Endothelial cell (in vitro differentiated cells): ENCODE measurements around the gene IQSEC1. TPM values are rescaled to one million over a fixed set of nuclear protein-coding genes. Genes with fewer than 3 reads are reported as not detected.

ENCODE experiments used
- DNase-seq: peaks from one replicate; pipeline ENCODE4 v3.0.0; 2021; ENCODE audit warnings: low spot score
- H3K27ac Mint-ChIP-seq: one replicate; pipeline ENCODE4 v1.8.0; 2021; ENCODE audit warnings: mixed read lengths, inconsistent platforms; ENCODE audit not compliant: unreplicated experiment
- H3K27me3 Mint-ChIP-seq: one replicate; pipeline ENCODE4 v1.8.0; 2021; ENCODE audit warnings: mild to moderate bottlenecking, moderate library complexity, mixed read lengths, inconsistent platforms; ENCODE audit not compliant: unreplicated experiment
- H3K36me3 Mint-ChIP-seq: one replicate; pipeline ENCODE4 v1.8.0; 2021; ENCODE audit warnings: mild to moderate bottlenecking, low read depth, mixed read lengths, inconsistent platforms; ENCODE audit not compliant: unreplicated experiment
- H3K4me1 Mint-ChIP-seq: one replicate; pipeline ENCODE4 v1.8.0; 2021; ENCODE audit warnings: mild to moderate bottlenecking, mixed read lengths, inconsistent platforms; ENCODE audit not compliant: unreplicated experiment
- H3K4me3 Mint-ChIP-seq: one replicate; pipeline ENCODE4 v1.8.0; 2021; ENCODE audit warnings: mild to moderate bottlenecking, mixed read lengths, inconsistent platforms; ENCODE audit not compliant: unreplicated experiment
- H3K9me3 Mint-ChIP-seq: one replicate; pipeline ENCODE4 v1.8.0; 2021; ENCODE audit warnings: mixed read lengths, inconsistent platforms; ENCODE audit not compliant: unreplicated experiment
- total RNA-seq: library from RNA; stranded (reverse); fragmentation: NEBNext Ultra II Directional; extraction: Animal tissue kit (Norgen Biotek cat#: 25700); gene quantifications from one replicate; pipeline ENCODE4 v1.2.1, GENCODE V29; 2021; ENCODE audit not compliant: unreplicated experiment
- TF ChIP-seq, protein P1 (sequence below): fragments of 200-600 bp; sonication (generic); IDR thresholded peaks from one replicate; pipeline ENCODE4 v1.5.0; 2021; ENCODE audit warnings: antibody characterized with exemption; ENCODE audit not compliant: unreplicated experiment

Gene IQSEC1
- total RNA-seq, 1 donor from 2014 or later, result 75.3 TPM

DNA sequence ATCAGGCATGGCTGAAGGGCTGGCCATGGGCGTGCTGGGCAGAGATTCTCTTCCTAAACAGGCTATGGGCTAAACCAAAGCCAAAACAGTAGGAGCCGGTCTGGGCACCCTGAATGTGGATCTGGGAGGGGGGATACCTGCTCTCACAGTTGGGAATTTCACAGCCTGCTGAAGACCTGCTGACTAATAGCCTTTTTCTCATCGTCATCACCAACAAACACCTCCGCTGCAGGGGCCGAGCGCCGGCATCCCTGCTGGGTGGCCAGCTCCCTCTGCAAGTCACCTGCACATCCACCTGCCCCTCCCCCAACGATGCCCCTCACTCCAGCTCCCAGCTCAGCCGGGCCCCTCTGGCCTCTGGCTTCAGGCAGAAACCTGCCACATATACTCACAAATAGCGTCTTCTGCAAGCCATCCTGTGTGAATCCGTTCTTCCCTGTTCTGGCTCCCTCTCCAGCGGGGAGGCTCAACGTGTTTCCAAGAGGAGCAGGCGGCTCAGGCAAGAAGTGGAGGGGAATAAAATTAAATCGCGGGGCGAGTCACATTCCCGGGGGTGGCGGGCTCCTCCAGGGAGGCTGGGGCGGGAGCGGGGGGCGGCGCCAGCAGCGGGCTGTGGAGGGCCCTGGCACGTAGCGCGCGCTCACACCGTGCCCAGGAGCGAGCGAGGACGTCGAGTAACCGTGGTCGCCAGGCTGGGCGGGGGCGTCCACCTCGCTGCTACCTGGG, 466 bp downstream of the IQSEC1 start:
- H3K9me3 Mint-ChIP-seq, result peaks cover 7% of the 10 kb centered on the region
- TF ChIP-seq, protein P1, sequence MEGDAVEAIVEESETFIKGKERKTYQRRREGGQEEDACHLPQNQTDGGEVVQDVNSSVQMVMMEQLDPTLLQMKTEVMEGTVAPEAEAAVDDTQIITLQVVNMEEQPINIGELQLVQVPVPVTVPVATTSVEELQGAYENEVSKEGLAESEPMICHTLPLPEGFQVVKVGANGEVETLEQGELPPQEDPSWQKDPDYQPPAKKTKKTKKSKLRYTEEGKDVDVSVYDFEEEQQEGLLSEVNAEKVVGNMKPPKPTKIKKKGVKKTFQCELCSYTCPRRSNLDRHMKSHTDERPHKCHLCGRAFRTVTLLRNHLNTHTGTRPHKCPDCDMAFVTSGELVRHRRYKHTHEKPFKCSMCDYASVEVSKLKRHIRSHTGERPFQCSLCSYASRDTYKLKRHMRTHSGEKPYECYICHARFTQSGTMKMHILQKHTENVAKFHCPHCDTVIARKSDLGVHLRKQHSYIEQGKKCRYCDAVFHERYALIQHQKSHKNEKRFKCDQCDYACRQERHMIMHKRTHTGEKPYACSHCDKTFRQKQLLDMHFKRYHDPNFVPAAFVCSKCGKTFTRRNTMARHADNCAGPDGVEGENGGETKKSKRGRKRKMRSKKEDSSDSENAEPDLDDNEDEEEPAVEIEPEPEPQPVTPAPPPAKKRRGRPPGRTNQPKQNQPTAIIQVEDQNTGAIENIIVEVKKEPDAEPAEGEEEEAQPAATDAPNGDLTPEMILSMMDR, result no peak
- H3K27me3 Mint-ChIP-seq, result peaks cover 21% of the 10 kb centered on the region
- peaks cover 13% of the 10 kb centered on the region for H3K36me3 Mint-ChIP-seq
- H3K27ac Mint-ChIP-seq, result no peak overlapping the region
- peaks cover 32% of the 10 kb centered on the region for H3K4me1 Mint-ChIP-seq
- DNase-seq, result no peak
- no peak overlapping the region for H3K4me3 Mint-ChIP-seq

DNA sequence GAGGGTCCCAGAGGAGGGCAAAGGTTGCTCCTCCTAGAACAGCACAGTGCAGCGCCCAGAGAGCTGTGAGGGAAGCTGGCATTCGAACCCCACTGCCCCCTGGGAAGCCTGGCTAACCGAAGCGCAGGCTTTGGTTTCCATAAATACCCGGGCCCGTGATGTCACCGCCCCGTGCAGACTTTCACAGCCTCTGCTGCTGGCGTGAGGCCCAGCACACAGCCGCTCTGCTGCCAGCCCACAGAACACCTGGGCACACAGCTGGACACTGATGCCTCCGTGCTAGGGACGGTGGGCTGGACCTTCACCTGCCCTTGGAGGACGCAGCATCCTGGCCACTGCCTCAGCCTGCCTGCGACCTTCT, 1.0 kb downstream of the IQSEC1 start:
- no peak overlapping the region for H3K4me3 Mint-ChIP-seq

DNA sequence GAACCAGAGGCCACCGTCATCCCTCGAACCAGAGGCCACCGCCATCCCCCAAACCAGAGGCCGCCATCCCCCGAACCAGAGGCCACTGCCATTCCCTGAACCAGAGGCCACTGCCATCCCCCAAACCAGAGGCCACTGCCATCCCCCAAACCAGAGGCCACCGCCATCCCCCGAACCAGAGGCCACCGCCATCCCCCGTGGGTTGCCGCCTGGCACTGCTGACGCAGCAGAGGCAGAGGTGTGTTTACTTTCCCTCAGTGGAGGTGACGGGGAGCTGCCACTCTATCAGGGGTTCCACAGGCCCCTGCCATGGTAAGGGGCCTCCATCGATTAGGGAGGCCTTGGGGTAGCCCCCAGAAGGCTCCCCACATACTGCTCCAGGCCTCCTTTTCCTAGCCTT, 1.5 kb downstream of the IQSEC1 start:
- no peak for DNase-seq
- H3K9me3 Mint-ChIP-seq, result peaks cover 7% of the 10 kb centered on the region
- H3K27ac Mint-ChIP-seq, result no peak overlapping the region
- TF ChIP-seq, protein P1, result no peak
- H3K4me1 Mint-ChIP-seq, result peaks cover 32% of the 10 kb centered on the region
- peaks cover 21% of the 10 kb centered on the region for H3K27me3 Mint-ChIP-seq
- peaks cover 13% of the 10 kb centered on the region for H3K36me3 Mint-ChIP-seq
- H3K4me3 Mint-ChIP-seq, result no peak overlapping the region

More for the DNA sequence above, 1.0 kb downstream of the IQSEC1 start:
- Mint-ChIP-seq H3K27ac (no peak overlapping the region), H3K27me3 (peaks cover 21% of the 10 kb centered on the region), H3K9me3 (peaks cover 7% of the 10 kb centered on the region), H3K4me1 (peaks cover 32% of the 10 kb centered on the region), H3K36me3 (peaks cover 13% of the 10 kb centered on the region)
- TF ChIP-seq, protein P1, result no peak
- no peak for DNase-seq

DNA sequence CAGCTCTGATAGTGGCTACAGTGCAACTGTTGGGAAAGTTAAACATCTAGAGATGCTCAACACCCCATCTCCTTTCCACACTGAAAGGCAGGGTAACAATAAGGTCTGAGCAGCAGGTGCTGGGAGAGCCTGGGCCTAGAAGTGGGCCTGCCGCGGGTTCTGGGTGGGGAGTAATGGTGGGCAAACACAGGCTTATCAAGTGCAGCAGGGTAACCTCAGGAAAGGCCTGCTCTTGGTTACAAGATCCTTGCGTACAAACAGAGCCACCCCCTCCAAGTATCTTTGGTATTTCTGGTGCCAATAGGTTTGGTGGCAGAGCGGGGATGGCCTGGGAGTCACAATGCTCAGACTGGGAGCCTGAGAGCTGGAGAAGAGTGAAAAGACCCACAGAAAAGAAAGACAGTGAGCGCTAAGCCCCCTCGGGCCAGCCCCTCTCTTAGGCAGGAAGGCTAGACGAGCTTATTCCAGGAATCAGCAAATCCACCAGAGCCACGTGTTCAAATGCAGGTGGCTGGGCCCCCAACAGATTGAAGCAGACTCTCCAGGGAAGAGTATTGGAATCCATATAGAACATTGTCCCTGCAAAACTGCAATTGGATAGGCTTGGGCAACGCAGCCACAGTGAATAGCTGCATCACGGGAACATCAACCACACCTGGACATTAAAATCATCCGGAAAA, 2.7 kb downstream of the IQSEC1 start:
- H3K36me3 Mint-ChIP-seq, result peaks cover 20% of the 10 kb centered on the region
- H3K27ac Mint-ChIP-seq, result no peak overlapping the region
- no peak for DNase-seq
- H3K4me3 Mint-ChIP-seq, result no peak overlapping the region
- TF ChIP-seq, protein P1, result no peak
- peaks cover 32% of the 10 kb centered on the region for H3K4me1 Mint-ChIP-seq
- peaks cover 7% of the 10 kb centered on the region for H3K9me3 Mint-ChIP-seq
- H3K27me3 Mint-ChIP-seq, result peaks cover 25% of the 10 kb centered on the region

DNA sequence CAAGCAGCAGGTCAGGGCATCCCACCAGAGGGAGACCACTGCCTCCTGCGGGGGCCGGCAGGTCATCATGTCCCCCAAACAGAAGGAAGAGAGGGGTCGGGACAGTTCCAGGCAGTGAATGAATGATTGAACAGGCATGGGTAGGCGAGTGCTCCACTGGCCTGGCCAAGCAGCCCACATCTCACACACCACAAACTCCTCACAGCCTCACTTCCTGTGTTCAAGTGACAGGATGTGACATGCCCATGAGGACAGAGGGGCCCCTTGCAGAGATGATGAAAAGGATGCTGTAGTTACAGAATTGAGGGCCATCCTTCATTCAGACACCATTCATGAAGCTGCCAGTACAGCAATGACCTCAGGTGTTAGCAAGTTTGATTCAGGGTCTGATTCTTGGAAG, 3.7 kb downstream of the IQSEC1 start:
- no peak overlapping the region for H3K27ac Mint-ChIP-seq
- peaks cover 7% of the 10 kb centered on the region for H3K9me3 Mint-ChIP-seq
- TF ChIP-seq, protein P1, result no peak
- H3K36me3 Mint-ChIP-seq, result peaks cover 20% of the 10 kb centered on the region
- no peak overlapping the region for H3K4me3 Mint-ChIP-seq
- peaks cover 32% of the 10 kb centered on the region for H3K4me1 Mint-ChIP-seq
- no peak for DNase-seq
- H3K27me3 Mint-ChIP-seq, result peaks cover 19% of the 10 kb centered on the region
